Body of pancreas (tissue), 4 donors: ENCODE data around the gene TBC1D32. TPM values are rescaled to one million over a fixed set of nuclear protein-coding genes. Genes with fewer than 3 reads are reported as not detected.

Experiments used
- ATAC-seq: fragments of 150-250 bp; one replicate; pipeline ENCODE4 v1.9.1; 2016
- DNase-seq, 4 donors: peaks; one replicate each; pipeline ENCODE4 v3.0.0-alpha.2; 2019
- H3K27ac ChIP-seq, 4 donors: fragments of 200-600 bp; sonication (generic); 1 replicate in 3 of 4; 2 replicates in 1 of 4; pipeline versions ENCODE4 v1.5.1 to v1.6.1; 2016 to 2019; ENCODE audit warnings: mild to moderate bottlenecking in 1 of 4, mixed read lengths in 1 of 4, moderate library complexity in 1 of 4
- H3K27me3 ChIP-seq, 2 donors: fragments of 200-600 bp; sonication (generic); one replicate each; pipeline ENCODE4 v1.6.0; 2016; ENCODE audit warnings: mild to moderate bottlenecking in 1 of 2
- H3K36me3 ChIP-seq, 2 donors: fragments of 200-600 bp; sonication (generic); replicated peaks in 1 of 2; 2 replicates each; pipeline ENCODE4 v1.5.1; 2016; ENCODE audit warnings: low read depth in 2 of 2; ENCODE audit not compliant: insufficient read depth in 1 of 2
- H3K4me1 ChIP-seq: fragments of 200-600 bp; sonication (generic); one replicate; pipeline ENCODE4 v1.6.0; 2016
- H3K4me3 ChIP-seq, 2 donors: fragments of 200-600 bp; sonication (generic); 1 replicate in 1 of 2; 2 replicates in 1 of 2; pipeline ENCODE4 v1.5.1; 2016 to 2019
- H3K9me3 ChIP-seq, 3 donors: fragments of 200-600 bp; sonication (generic); 1 replicate in 2 of 3; 2 replicates in 1 of 3; pipeline ENCODE4 v1.5.1; 2016
- POLR2A ChIP-seq, 3 donors: fragments of 450-650 bp; IDR thresholded peaks; one replicate each; pipeline ENCODE4 v1.6.1; 2016; ENCODE audit warnings: antibody characterized with exemption in 3 of 3, mild to moderate bottlenecking in 2 of 3
- WGBS, 2 donors: methylation state at CpG; one replicate each; pipeline ENCODE4 v1.1.5; 2017; 5-methylcytosine and 5-hydroxymethylcytosine counted together
- intact Hi-C: fragments of 100-400 bp; cut with DNase I; formaldehyde crosslinking; loops from one replicate; pipeline ENCODE4 v1.15.1; 2023
- total RNA-seq, 2 donors: library from RNA; depleted of rRNA; stranded (reverse); fragments of >200 nt; gene quantifications; one replicate each; pipeline ENCODE4 v1.1.0, GENCODE V29; 2016
- TF ChIP-seq, protein P1 (sequence below), 7 experiments: fragments of 450-650 bp in 4 of 7; fragments of 200-600 bp in 3 of 7; sonication (generic) in 3 of 7; IDR thresholded peaks; one replicate each; pipeline ENCODE4 v1.5.1; 2016 to 2019; ENCODE audit warnings: antibody characterized with exemption in 7 of 7

The TBC1D32 gene
- total RNA-seq, 2 donors from 2014 or later, result 11.4 to 14.5 TPM

DNA sequence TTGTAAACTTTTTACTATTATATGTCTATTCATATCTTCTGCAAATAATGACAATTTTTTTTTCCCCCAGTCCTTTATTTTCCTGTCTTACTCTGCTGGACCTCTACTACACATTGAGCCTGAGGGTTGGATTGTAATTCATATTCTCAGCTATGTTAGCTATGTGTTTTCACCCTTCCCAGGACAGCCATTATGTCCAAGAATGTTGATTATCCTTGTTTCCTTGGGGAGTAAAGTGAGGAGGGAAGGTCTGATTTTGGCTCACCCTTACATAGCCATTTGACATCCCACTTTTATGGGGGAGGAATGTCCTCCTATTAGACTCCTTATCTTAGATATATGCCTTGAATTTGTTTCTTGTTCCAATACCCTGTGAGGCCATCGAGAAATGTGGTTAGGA lies 17.6 kb upstream of the TBC1D32 start:
- H3K4me1 ChIP-seq, result no peaks in the 10 kb centered on the region
- DNase-seq, result no peak
- H3K27me3 ChIP-seq, result no peaks in the 10 kb centered on the region
- 57 to 74% methylated on average over 1 of the region's 1 CpG for WGBS, 2 donors
- no peaks in the 10 kb centered on the region for H3K36me3 ChIP-seq
- H3K27ac ChIP-seq, result no peak overlapping the region
- intact Hi-C loops, result no loop called here
- H3K9me3 ChIP-seq, result no peaks in the 10 kb centered on the region
- H3K4me3 ChIP-seq, result no peak overlapping the region
- TF ChIP-seq, protein P1, sequence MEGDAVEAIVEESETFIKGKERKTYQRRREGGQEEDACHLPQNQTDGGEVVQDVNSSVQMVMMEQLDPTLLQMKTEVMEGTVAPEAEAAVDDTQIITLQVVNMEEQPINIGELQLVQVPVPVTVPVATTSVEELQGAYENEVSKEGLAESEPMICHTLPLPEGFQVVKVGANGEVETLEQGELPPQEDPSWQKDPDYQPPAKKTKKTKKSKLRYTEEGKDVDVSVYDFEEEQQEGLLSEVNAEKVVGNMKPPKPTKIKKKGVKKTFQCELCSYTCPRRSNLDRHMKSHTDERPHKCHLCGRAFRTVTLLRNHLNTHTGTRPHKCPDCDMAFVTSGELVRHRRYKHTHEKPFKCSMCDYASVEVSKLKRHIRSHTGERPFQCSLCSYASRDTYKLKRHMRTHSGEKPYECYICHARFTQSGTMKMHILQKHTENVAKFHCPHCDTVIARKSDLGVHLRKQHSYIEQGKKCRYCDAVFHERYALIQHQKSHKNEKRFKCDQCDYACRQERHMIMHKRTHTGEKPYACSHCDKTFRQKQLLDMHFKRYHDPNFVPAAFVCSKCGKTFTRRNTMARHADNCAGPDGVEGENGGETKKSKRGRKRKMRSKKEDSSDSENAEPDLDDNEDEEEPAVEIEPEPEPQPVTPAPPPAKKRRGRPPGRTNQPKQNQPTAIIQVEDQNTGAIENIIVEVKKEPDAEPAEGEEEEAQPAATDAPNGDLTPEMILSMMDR (IDR thresholded peaks at IDR 0.05), result no peak
- no peak for TF ChIP-seq POLR2A (IDR thresholded peaks at IDR 0.05)
- no peak for ATAC-seq

DNA sequence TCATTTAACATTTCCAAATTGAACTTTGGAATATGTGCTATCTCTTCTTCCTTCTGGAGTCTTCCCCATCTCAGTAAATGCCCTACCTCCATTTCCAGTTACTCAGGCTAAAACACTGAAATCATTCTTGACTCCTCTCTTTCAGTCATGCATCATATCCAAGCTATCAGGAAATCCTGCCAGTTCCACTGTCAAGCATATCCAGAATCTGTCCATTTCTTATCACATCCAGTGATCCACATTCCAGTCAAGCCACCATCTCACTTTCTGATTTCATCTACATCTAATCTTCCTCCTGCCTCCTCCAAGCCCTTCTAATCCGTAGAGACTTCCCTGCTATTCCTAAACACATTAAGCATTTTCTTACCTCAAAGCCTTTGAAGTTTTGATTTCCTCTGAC lies 15.3 kb upstream of the TBC1D32 start:
- intact Hi-C loops, result no loop called here
- DNase-seq, result no peak
- no peak for ATAC-seq
- no peak for TF ChIP-seq POLR2A (IDR thresholded peaks at IDR 0.05)
- TF ChIP-seq, protein P1 (IDR thresholded peaks at IDR 0.05), result no peak
- H3K4me1 ChIP-seq, result no peaks in the 10 kb centered on the region
- no peaks in the 10 kb centered on the region for H3K9me3 ChIP-seq
- no peaks in the 10 kb centered on the region for H3K36me3 ChIP-seq
- no peak overlapping the region for H3K4me3 ChIP-seq
- no peak overlapping the region for H3K27ac ChIP-seq
- 56 to 75% methylated on average over 1 of the region's 1 CpG for WGBS, 2 donors
- H3K27me3 ChIP-seq, result no peaks in the 10 kb centered on the region

DNA sequence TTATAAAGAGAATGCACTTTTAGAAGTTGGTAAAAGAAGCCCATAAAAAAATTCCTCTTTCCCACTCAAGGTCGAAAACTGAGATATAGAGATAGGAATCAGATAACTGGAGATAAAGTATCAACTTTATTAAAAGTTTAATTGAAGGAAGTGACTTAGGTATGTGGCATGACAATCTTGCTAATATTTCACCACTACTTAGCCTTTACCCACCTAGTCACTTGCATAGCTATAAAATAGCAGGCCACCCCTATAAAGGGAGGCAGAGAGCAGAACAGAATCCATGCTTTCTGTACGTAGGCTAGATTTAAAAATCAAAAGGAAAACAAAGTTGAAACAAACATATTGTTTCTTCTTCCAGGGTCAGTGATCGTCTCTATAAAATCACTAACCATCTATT lies 13.2 kb upstream of the TBC1D32 start:
- Histone ChIP-seq H3K27ac (no peak overlapping the region), H3K4me3 (no peak overlapping the region), H3K9me3 (no peaks in the 10 kb centered on the region), H3K27me3 (no peaks in the 10 kb centered on the region), H3K36me3 (no peaks in the 10 kb centered on the region), H3K4me1 (no peaks in the 10 kb centered on the region)
- ATAC-seq (no peak), DNase-seq (no peak)
- TF ChIP-seq, protein P1 (IDR thresholded peaks at IDR 0.05), result no peak
- WGBS, 2 donors, result 64 to 71% methylated on average over 3 of the region's 3 CpGs
- intact Hi-C loops, result no loop called here

GRCh38 chr6:121344539-121344938 lies 10.3 kb upstream of the TBC1D32 start:
- no peaks in the 10 kb centered on the region for H3K27me3 ChIP-seq
- no peak overlapping the region for H3K4me3 ChIP-seq
- DNase-seq (no peak), ATAC-seq (no peak)
- WGBS, 2 donors, result 90 to 100% methylated on average over 2 of the region's 2 CpGs
- H3K4me1 ChIP-seq, result no peaks in the 10 kb centered on the region
- intact Hi-C loops, result no loop called here
- H3K27ac ChIP-seq, result no peak overlapping the region
- H3K9me3 ChIP-seq, result no peaks in the 10 kb centered on the region
- no peaks in the 10 kb centered on the region for H3K36me3 ChIP-seq
- no peak for TF ChIP-seq POLR2A (IDR thresholded peaks at IDR 0.05)
- TF ChIP-seq, protein P1 (IDR thresholded peaks at IDR 0.05), result no peak

GRCh38 chr6:121339639-121340226 lies 5.5 kb upstream of the TBC1D32 start:
- Histone ChIP-seq H3K36me3 (no peaks in the 10 kb centered on the region), H3K27ac (no peak overlapping the region), H3K9me3 (no peaks in the 10 kb centered on the region), H3K4me3 (no peak overlapping the region), H3K27me3 (no peaks in the 10 kb centered on the region), H3K4me1 (peaks cover 4% of the 10 kb centered on the region)
- intact Hi-C loops, result no loop called here
- TF ChIP-seq, protein P1 (IDR thresholded peaks at IDR 0.05), result no peak
- TF ChIP-seq POLR2A (IDR thresholded peaks at IDR 0.05), result no peak
- ATAC-seq (no peak), DNase-seq (no peak)
- WGBS, 2 donors, result 84 to 87% methylated on average over 12 of the region's 12 CpGs
